HEK293 (cell line): ENCODE results near the gene KCTD2.

ENCODE experiments used
- KLF9 ChIP-seq: fragments of 450-650 bp; formaldehyde crosslinking; IDR thresholded peaks from 2 replicates; pipeline ENCODE4 v1.5.1; 2016; ENCODE audit warnings: missing biosample characterization, missing genetic modification characterization, low read depth
- SETDB1 ChIP-seq: IDR thresholded peaks from one replicate; pipeline ENCODE4 v1.6.1; 2017; ENCODE audit warnings: mild to moderate bottlenecking, low read length, moderate library complexity, mixed read lengths; ENCODE audit not compliant: insufficient read length
- SP7 ChIP-seq: fragments of 450-650 bp; formaldehyde crosslinking; IDR thresholded peaks from 2 replicates; pipeline ENCODE4 v1.5.1; 2016; ENCODE audit warnings: missing biosample characterization, missing genetic modification characterization
- ZBTB1 ChIP-seq: fragments of 450-650 bp; formaldehyde crosslinking; IDR thresholded peaks from 2 replicates; pipeline ENCODE4 v1.5.1; 2016; ENCODE audit warnings: missing biosample characterization, missing genetic modification characterization
- ZBTB21 ChIP-seq: fragments of 450-650 bp; formaldehyde crosslinking; IDR thresholded peaks from 2 replicates; pipeline ENCODE4 v1.5.1; 2017; ENCODE audit warnings: missing biosample characterization, missing genetic modification characterization
- ZBTB48 ChIP-seq: fragments of 450-650 bp; formaldehyde crosslinking; IDR thresholded peaks from 2 replicates; pipeline ENCODE4 v1.5.1; 2016; ENCODE audit warnings: missing biosample characterization, missing genetic modification characterization
- ZBTB8A ChIP-seq: fragments of 450-650 bp; formaldehyde crosslinking; IDR thresholded peaks from 2 replicates; pipeline ENCODE4 v1.5.1; 2016; ENCODE audit warnings: missing biosample characterization, missing genetic modification characterization
- ZFP69B ChIP-seq: fragments of 450-650 bp; formaldehyde crosslinking; IDR thresholded peaks from 2 replicates; pipeline ENCODE4 v1.5.1; 2016; ENCODE audit warnings: missing biosample characterization, missing genetic modification characterization
- ZNF19 ChIP-seq: fragments of 450-650 bp; formaldehyde crosslinking; IDR thresholded peaks from 2 replicates; pipeline ENCODE4; 2016; ENCODE audit warnings: missing biosample characterization, missing genetic modification characterization, low read depth
- ZNF211 ChIP-seq: fragments of 450-650 bp; formaldehyde crosslinking; IDR thresholded peaks from 2 replicates; pipeline ENCODE4 v1.5.1; 2016; ENCODE audit warnings: low read depth, missing biosample characterization, missing genetic modification characterization
- ZNF23 ChIP-seq: fragments of 450-650 bp; formaldehyde crosslinking; IDR thresholded peaks from 2 replicates; pipeline ENCODE4 v1.5.1; 2016; ENCODE audit warnings: missing biosample characterization, missing genetic modification characterization, borderline replicate concordance
- ZNF341 ChIP-seq: fragments of 450-650 bp; formaldehyde crosslinking; IDR thresholded peaks from 2 replicates; pipeline ENCODE4; 2016; ENCODE audit warnings: low read depth, missing biosample characterization, missing genetic modification characterization
- ZNF366 ChIP-seq: fragments of 450-650 bp; formaldehyde crosslinking; conservative IDR thresholded peaks from 2 replicates; pipeline ENCODE4 v1.5.1; 2016; ENCODE audit warnings: missing biosample characterization, missing genetic modification characterization
- ZNF561 ChIP-seq: fragments of 450-650 bp; IDR thresholded peaks from 2 replicates; pipeline ENCODE4 v1.5.1; 2018; ENCODE audit warnings: missing biosample characterization, missing genetic modification characterization, borderline replicate concordance
- ZNF600 ChIP-seq: fragments of 450-650 bp; formaldehyde crosslinking; IDR thresholded peaks from 2 replicates; pipeline ENCODE4 v1.5.1; 2016; ENCODE audit warnings: missing biosample characterization, missing genetic modification characterization
- ZNF621 ChIP-seq: fragments of 450-650 bp; formaldehyde crosslinking; IDR thresholded peaks from 2 replicates; pipeline ENCODE4 v1.5.1; 2017; ENCODE audit warnings: missing biosample characterization, missing genetic modification characterization
- ZNF629 ChIP-seq: fragments of 450-650 bp; formaldehyde crosslinking; IDR thresholded peaks from 2 replicates; pipeline ENCODE4 v1.5.1; 2017; ENCODE audit warnings: missing biosample characterization, missing genetic modification characterization
- ZNF76 ChIP-seq: fragments of 450-650 bp; formaldehyde crosslinking; IDR thresholded peaks from 2 replicates; pipeline ENCODE4; 2016; ENCODE audit warnings: low read depth, missing biosample characterization, missing genetic modification characterization, borderline replicate concordance
- TF ChIP-seq, protein P1 (sequence below): fragments of 450-650 bp; formaldehyde crosslinking; IDR thresholded peaks from 2 replicates; pipeline ENCODE4 v1.5.1; 2016; ENCODE audit warnings: missing biosample characterization, missing genetic modification characterization, low read depth
- TF ChIP-seq, protein P2 (sequence below): fragments of 450-650 bp; formaldehyde crosslinking; IDR thresholded peaks from 2 replicates; pipeline ENCODE4 v1.5.1; 2017; ENCODE audit warnings: missing biosample characterization, missing genetic modification characterization
- TF ChIP-seq, protein P3 (sequence below): fragments of 450-650 bp; formaldehyde crosslinking; IDR thresholded peaks from 2 replicates; pipeline ENCODE4 v1.5.1; 2016; ENCODE audit warnings: missing biosample characterization, missing genetic modification characterization
- TF ChIP-seq, protein P4 (sequence below): fragments of 450-650 bp; formaldehyde crosslinking; IDR thresholded peaks from 2 replicates; pipeline ENCODE4 v1.5.1; 2016; ENCODE audit warnings: missing biosample characterization, missing genetic modification characterization
- TF ChIP-seq, protein P5 (sequence below): fragments of 450-650 bp; formaldehyde crosslinking; IDR thresholded peaks from 2 replicates; pipeline ENCODE4 v1.5.1; 2016; ENCODE audit warnings: missing biosample characterization, missing genetic modification characterization, borderline replicate concordance
- TF ChIP-seq, protein P6 (sequence below): fragments of 450-650 bp; formaldehyde crosslinking; IDR thresholded peaks from 2 replicates; pipeline ENCODE4 v1.5.1; 2017; ENCODE audit warnings: missing biosample characterization, missing genetic modification characterization
- TF ChIP-seq, protein P7 (sequence below): fragments of 450-650 bp; formaldehyde crosslinking; IDR thresholded peaks from 2 replicates; pipeline ENCODE4 v1.5.1; 2016; ENCODE audit warnings: missing biosample characterization, missing genetic modification characterization

KCTD2 gene

DNA sequence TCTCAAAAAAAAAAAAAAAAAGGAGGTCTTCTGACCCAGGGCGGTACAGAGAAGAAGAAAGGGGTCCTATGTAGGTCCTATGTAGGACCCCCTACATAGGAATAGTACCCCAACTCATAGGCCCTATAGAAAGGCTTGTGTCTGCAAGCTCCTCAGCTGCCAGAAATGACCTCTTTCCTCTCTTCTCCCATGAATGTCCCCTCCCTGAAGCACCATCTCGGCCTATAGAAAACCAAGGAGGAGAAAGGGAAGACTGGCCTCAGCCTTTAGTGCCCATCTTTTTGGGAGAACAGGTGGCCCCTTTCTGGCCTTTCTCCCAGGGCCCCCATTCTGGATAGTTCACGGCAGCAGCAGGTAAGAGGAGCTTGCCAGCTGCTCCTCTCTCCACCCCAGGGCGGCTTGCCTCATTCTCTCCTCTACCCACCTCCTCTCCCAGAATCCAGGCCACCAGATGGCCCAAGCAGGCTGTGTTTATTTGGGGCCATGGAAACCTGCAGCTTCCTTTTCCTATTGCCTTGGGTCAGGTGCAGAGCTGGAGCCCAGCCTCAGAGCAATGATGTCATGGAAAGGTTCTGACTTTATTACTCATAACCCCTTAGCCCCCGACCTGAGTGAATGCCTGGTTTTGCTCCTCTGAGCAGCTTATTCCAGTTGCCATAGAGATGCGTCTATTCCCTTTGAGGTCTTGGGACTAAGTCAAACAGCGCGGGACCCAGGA is 36.2 kb upstream of the KCTD2 start (continued):
- TF ChIP-seq, protein P1, sequence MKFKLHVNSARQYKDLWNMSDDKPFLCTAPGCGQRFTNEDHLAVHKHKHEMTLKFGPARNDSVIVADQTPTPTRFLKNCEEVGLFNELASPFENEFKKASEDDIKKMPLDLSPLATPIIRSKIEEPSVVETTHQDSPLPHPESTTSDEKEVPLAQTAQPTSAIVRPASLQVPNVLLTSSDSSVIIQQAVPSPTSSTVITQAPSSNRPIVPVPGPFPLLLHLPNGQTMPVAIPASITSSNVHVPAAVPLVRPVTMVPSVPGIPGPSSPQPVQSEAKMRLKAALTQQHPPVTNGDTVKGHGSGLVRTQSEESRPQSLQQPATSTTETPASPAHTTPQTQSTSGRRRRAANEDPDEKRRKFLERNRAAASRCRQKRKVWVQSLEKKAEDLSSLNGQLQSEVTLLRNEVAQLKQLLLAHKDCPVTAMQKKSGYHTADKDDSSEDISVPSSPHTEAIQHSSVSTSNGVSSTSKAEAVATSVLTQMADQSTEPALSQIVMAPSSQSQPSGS (tag by site-specific recombination) = peak; percentile 96
- TF ChIP-seq ZNF600 (tag by site-specific recombination) (peak; percentile 86), SP7 (tag by site-specific recombination) (peak; percentile 70), KLF9 (tag by site-specific recombination) (0 out of 2 replicates have a peak, but pooled peaks have one; percentile 9), ZNF19 (tag by site-specific recombination) (no peak), ZNF76 (tag by site-specific recombination) (peak; percentile 45; the same call in 1 of the 2 replicates), ZNF366 (tag by site-specific recombination) (peak; percentile 73), ZNF561 (tag by site-specific recombination) (0 out of 2 replicates have a peak, but pooled peaks have one; percentile 30), ZNF629 (tag by site-specific recombination) (peak; percentile 96), ZNF341 (peak; percentile 36; the same call in 1 of the 2 replicates), SETDB1 (no peak), ZNF23 (tag by site-specific recombination) (no peak), ZFP69B (tag by site-specific recombination) (peak; percentile 43), ZBTB21 (tag by site-specific recombination) (peak; percentile 94), ZNF211 (tag by site-specific recombination) (no peak), ZBTB1 (tag by site-specific recombination) (no peak), ZBTB48 (tag by site-specific recombination) (peak; percentile 52; the same call in 1 of the 2 replicates), ZBTB8A (tag by site-specific recombination) (peak; percentile 59), ZNF621 (no peak)
- TF ChIP-seq, protein P2, sequence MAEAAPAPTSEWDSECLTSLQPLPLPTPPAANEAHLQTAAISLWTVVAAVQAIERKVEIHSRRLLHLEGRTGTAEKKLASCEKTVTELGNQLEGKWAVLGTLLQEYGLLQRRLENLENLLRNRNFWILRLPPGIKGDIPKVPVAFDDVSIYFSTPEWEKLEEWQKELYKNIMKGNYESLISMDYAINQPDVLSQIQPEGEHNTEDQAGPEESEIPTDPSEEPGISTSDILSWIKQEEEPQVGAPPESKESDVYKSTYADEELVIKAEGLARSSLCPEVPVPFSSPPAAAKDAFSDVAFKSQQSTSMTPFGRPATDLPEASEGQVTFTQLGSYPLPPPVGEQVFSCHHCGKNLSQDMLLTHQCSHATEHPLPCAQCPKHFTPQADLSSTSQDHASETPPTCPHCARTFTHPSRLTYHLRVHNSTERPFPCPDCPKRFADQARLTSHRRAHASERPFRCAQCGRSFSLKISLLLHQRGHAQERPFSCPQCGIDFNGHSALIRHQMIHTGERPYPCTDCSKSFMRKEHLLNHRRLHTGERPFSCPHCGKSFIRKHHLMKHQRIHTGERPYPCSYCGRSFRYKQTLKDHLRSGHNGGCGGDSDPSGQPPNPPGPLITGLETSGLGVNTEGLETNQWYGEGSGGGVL (tag by site-specific recombination) = peak; percentile 33
- TF ChIP-seq, protein P3, sequence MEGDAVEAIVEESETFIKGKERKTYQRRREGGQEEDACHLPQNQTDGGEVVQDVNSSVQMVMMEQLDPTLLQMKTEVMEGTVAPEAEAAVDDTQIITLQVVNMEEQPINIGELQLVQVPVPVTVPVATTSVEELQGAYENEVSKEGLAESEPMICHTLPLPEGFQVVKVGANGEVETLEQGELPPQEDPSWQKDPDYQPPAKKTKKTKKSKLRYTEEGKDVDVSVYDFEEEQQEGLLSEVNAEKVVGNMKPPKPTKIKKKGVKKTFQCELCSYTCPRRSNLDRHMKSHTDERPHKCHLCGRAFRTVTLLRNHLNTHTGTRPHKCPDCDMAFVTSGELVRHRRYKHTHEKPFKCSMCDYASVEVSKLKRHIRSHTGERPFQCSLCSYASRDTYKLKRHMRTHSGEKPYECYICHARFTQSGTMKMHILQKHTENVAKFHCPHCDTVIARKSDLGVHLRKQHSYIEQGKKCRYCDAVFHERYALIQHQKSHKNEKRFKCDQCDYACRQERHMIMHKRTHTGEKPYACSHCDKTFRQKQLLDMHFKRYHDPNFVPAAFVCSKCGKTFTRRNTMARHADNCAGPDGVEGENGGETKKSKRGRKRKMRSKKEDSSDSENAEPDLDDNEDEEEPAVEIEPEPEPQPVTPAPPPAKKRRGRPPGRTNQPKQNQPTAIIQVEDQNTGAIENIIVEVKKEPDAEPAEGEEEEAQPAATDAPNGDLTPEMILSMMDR (tag by site-specific recombination) = peak; percentile 54
- TF ChIP-seq, protein P4, sequence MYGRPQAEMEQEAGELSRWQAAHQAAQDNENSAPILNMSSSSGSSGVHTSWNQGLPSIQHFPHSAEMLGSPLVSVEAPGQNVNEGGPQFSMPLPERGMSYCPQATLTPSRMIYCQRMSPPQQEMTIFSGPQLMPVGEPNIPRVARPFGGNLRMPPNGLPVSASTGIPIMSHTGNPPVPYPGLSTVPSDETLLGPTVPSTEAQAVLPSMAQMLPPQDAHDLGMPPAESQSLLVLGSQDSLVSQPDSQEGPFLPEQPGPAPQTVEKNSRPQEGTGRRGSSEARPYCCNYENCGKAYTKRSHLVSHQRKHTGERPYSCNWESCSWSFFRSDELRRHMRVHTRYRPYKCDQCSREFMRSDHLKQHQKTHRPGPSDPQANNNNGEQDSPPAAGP (tag by site-specific recombination) = 0 out of 2 replicates have a peak, but pooled peaks have one; percentile 54
- TF ChIP-seq, protein P5, sequence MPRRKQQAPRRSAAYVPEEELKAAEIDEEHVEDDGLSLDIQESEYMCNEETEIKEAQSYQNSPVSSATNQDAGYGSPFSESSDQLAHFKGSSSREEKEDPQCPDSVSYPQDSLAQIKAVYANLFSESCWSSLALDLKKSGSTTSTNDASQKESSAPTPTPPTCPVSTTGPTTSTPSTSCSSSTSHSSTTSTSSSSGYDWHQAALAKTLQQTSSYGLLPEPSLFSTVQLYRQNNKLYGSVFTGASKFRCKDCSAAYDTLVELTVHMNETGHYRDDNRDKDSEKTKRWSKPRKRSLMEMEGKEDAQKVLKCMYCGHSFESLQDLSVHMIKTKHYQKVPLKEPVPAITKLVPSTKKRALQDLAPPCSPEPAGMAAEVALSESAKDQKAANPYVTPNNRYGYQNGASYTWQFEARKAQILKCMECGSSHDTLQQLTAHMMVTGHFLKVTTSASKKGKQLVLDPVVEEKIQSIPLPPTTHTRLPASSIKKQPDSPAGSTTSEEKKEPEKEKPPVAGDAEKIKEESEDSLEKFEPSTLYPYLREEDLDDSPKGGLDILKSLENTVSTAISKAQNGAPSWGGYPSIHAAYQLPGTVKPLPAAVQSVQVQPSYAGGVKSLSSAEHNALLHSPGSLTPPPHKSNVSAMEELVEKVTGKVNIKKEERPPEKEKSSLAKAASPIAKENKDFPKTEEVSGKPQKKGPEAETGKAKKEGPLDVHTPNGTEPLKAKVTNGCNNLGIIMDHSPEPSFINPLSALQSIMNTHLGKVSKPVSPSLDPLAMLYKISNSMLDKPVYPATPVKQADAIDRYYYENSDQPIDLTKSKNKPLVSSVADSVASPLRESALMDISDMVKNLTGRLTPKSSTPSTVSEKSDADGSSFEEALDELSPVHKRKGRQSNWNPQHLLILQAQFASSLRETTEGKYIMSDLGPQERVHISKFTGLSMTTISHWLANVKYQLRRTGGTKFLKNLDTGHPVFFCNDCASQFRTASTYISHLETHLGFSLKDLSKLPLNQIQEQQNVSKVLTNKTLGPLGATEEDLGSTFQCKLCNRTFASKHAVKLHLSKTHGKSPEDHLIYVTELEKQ (tag by site-specific recombination) = peak; percentile 70; the same call in 1 of the 2 replicates
- TF ChIP-seq, protein P6, sequence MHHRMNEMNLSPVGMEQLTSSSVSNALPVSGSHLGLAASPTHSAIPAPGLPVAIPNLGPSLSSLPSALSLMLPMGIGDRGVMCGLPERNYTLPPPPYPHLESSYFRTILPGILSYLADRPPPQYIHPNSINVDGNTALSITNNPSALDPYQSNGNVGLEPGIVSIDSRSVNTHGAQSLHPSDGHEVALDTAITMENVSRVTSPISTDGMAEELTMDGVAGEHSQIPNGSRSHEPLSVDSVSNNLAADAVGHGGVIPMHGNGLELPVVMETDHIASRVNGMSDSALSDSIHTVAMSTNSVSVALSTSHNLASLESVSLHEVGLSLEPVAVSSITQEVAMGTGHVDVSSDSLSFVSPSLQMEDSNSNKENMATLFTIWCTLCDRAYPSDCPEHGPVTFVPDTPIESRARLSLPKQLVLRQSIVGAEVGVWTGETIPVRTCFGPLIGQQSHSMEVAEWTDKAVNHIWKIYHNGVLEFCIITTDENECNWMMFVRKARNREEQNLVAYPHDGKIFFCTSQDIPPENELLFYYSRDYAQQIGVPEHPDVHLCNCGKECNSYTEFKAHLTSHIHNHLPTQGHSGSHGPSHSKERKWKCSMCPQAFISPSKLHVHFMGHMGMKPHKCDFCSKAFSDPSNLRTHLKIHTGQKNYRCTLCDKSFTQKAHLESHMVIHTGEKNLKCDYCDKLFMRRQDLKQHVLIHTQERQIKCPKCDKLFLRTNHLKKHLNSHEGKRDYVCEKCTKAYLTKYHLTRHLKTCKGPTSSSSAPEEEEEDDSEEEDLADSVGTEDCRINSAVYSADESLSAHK (tag by site-specific recombination) = peak; percentile 90
- TF ChIP-seq, protein P7, sequence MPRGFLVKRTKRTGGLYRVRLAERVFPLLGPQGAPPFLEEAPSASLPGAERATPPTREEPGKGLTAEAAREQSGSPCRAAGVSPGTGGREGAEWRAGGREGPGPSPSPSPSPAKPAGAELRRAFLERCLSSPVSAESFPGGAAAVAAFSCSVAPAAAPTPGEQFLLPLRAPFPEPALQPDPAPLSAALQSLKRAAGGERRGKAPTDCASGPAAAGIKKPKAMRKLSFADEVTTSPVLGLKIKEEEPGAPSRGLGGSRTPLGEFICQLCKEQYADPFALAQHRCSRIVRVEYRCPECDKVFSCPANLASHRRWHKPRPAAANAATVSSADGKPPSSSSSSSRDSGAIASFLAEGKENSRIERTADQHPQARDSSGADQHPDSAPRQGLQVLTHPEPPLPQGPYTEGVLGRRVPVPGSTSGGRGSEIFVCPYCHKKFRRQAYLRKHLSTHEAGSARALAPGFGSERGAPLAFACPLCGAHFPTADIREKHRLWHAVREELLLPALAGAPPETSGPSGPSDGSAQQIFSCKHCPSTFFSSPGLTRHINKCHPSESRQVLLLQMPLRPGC (tag by site-specific recombination) = peak; percentile 10; the same call in 1 of the 2 replicates
